SK-N-MC (cell line): ENCODE measurements around the gene CALR3.

Source experiments
- EZH2 ChIP-seq: fragments of 200-600 bp; sonication (generic); IDR thresholded peaks from one replicate; pipeline ENCODE4 v1.6.1; 2017; ENCODE audit warnings: antibody characterized with exemption
- POLR2AphosphoS5 ChIP-seq: IDR thresholded peaks from 2 replicates; pipeline ENCODE4 v1.6.1; 2012; ENCODE audit warnings: mild to moderate bottlenecking, low read depth, low read length, borderline replicate concordance

GRCh38 chr19:16518061-16518460 lies 22.1 kb upstream of the CALR3 start:
- TF ChIP-seq EZH2: no peak
- no peak for TF ChIP-seq POLR2AphosphoS5
